GM12872 (cell line): ENCODE data around the gene C2orf81.
A peak's percentile ranks its signal among the peaks of the same experiment; 100 is the strongest.

Source experiments
- TF ChIP-seq, protein P1 (sequence below): IDR thresholded peaks from 3 replicates; pipeline ENCODE4 v1.5.1; 2011; ENCODE audit warnings: low read depth, mild to moderate bottlenecking, low read length, moderate library complexity; ENCODE audit not compliant: insufficient read depth

The C2orf81 gene

DNA sequence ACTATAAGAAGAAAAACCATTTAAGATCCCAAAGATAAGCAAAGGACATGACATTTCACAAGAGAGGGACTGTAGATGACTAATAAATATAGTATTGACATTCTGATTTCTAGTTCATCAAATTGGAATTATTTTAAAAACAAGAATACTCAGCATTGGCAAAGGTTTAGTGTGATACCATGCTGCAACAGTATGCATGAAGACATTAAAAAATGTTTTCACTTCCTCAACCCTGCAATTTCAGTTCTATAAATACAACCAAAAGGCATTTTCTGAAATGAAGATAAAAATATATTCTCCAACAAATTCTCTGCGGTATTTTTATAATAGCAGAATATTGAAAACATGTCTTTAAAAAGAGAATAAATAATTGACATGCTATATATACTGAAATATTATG is 2.1 kb downstream of the C2orf81 start:
- TF ChIP-seq, protein P1, sequence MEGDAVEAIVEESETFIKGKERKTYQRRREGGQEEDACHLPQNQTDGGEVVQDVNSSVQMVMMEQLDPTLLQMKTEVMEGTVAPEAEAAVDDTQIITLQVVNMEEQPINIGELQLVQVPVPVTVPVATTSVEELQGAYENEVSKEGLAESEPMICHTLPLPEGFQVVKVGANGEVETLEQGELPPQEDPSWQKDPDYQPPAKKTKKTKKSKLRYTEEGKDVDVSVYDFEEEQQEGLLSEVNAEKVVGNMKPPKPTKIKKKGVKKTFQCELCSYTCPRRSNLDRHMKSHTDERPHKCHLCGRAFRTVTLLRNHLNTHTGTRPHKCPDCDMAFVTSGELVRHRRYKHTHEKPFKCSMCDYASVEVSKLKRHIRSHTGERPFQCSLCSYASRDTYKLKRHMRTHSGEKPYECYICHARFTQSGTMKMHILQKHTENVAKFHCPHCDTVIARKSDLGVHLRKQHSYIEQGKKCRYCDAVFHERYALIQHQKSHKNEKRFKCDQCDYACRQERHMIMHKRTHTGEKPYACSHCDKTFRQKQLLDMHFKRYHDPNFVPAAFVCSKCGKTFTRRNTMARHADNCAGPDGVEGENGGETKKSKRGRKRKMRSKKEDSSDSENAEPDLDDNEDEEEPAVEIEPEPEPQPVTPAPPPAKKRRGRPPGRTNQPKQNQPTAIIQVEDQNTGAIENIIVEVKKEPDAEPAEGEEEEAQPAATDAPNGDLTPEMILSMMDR = no peak

DNA sequence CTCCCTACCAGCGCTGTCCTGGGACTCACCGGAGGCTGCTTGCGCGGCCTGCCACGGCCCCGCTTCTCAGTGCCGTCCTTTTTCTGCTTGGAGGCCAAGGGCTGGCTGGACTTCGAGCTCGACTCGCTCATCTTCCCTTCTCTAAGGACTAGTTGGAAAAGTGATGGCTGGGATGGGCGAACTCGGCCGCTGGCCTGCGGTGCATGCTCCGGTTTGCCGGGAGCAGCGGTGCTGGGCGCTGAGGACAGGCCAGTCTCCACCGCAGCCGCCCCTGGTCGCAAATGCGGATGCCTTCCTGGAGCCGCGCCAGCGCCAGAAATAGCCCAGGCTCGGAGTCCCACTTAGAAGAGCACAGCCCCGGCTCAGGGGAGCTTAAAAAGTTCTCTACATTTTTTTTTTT is 3.1 kb downstream of the C2orf81 start:
- TF ChIP-seq, protein P1 = no peak

DNA sequence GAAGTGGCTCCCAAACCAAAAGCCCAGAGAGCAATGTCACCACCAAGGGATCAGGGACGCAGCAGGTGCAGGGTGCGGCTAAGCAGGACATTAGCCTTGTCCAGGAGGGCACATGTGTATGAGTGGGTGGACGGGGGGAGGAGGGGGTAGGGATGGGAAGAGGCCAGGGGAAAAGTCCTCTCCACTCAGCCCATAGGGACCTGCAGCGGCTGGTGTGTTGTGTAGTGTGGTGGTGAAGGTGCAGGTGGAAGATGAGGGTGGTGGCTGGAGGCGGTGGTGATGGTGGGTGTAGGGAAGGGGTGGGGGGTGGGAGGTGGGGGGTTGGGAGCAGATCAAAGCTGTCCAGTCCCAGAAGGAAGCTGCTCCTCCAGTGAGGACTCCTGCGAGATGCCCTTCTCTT is 3.7 kb downstream of the C2orf81 start:
- TF ChIP-seq, protein P1 = no peak

DNA sequence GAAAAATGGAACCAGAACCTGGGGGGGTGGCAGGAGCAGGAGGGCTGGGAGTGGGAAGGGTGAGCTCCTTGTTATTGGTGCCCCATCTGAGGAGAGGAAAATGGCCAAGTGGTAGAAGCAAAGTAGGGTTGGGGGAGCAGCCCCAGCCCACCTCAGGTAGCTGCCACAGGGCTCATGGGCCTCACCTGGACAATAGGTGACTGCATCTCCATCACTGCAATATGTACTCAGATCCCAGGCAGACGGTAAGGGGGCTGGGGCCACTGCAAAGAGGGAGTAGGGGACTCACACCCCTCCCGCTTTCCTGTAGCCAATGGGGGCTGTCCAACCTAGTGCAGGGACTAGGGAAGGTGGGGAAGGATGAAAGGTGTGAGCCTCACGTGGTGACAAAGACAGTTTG is 4.2 kb downstream of the C2orf81 start:
- TF ChIP-seq, protein P1 = no peak

DNA sequence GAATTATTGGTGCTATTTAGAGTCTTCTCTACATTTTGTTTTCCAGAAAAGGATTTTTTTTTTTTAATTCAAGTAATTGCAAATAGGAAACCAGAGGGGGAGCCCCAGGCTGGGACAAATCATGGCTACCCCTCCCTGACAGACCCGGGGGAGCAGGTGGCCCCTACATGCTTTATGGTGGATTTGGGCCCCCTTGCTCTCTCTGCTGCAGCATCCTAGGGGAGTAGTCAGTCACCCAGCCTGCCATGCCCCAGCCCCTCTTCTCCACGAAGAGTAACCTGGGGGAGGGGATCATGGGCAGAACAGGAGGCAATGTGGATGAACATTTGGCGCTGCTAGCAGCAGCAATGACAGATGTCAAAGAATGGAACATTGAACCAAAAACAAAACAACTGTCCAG is 4.6 kb downstream of the C2orf81 start:
- TF ChIP-seq, protein P1 = no peak

DNA sequence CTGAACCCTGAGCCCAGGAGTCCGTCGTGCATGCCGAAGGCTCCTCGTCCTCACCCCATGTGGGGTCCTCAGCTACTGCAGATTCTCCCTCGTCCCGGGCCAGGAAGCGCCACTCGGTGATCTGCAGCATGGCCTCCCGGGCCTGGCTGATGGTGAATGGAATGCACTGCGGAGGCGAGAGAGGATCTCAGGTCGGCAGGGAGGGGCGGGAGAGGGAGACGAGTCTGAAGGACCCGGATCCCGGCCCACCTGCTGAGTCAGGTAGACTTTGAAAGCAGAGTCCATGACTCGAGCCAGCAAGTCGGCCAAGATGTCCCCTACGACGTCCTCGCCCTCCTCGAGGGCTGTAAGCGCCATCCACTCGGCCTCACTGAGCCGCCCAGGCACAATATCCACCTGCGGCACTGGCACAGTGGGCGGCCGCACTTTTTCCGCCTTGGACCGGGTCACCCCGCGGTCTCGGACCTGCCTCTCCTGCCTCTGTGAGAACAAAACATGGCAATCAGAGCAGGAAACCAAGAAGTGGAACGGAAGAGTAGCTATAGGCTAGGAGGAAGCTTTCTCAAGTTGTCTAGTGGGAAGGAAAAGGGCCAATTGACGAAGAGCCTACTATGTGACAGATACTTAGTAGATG is 5.5 kb downstream of the C2orf81 start:
- TF ChIP-seq, protein P1 = no peak

DNA sequence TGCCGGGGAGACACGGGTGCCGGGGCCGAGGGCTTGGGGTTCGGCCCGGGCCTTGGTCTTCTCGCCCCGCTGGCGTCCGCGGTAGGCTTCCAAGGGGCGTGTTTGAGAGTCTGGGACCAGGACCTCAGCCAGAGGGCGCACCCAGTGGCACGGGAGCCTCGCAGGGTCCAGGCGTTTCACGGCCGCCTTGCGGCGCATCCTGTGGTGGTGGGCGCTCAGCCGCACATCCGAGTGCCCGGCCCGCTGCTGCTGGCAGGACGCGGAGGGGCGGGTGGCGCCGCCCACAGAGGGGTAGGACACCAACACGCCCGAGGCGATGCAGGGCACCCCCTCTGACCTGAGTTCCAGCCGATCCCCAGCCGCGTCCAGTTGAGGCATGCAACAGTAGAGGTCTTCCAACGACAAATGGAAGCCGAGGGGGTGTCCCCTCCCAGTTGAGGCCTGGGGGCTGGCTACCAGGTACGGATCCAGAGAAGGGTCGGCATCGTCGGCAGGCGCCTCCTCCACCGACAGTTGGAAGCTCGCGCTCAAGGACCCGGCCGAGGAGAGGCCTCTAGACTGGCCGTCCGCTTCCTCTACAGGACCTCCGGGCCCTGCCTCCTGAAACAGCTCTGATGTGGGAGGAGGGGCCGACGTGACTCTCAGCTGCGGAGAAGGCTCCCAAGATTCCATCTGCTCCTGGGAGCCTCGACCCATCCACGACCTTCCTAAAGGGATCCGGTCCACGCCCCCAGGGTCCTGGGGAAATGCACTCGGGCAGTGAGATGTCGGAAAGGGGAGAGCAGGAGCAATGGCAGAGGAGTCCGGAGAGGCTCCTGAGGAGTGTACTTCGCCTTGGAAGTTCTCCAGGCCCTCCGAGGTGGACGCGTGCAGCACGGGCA is 6.3 kb downstream of the C2orf81 start:
- TF ChIP-seq, protein P1 = peak; percentile 29; the same call in 1 of the 3 replicates
